Measurements from ENCODE around the gene UTP25. TPM values are rescaled to one million over a fixed set of nuclear protein-coding genes. Genes with fewer than 3 reads are reported as not detected.

Gene UTP25
- total RNA-seq, 4 donors from 2014 or later, result 5.7 to 7.5 (median 6.8) TPM

DNA sequence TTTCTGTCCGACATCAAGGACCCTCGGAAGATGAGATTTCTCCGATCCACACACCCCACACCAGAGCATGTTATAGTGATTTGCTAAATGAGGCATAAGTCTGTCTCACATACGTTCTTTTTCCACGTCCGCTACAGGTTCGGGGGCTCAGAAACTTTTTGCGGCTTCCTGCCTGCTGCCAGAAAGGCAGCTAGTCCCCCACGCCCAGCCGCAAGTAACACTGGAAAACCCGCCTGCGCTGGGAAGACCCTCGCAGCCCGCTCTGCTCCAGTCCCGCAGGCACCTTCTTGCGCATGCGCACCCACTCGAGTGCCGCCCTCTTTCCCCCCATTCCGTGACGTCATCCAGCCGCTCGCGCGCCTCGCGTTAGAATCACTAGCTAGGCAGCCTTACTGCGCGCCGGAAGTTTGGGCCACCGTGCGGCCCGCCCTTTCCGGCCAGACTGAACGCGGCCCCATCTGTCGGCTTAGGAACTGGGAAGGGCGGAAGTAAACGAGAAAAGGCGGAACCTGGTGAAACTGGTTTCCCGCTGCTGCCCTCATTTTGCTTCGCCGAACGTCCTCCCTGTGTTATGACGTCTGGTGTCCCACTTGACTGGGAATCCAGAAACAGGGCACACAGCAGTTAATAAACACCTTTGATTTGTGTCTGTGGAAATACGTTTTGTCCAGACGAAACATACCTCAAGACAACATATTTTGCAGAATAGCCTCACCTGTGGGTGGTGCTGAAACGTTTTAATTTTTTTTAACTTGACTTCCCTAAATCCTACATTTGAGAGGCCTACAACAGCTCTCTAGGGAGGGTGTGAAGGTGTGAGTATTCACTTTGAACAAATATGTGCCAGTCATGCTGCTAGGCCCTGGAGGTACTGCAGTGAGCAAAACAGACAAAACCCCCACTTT is 43.3 kb upstream of the UTP25 start, which contains the start of gene C1orf74:
Gene C1orf74, minus strand, starts transcription at position 295 of the 905 bp plus-strand sequence. CDS start 925 bp downstream, outside the sequence.
- Histone ChIP-seq H3K4me3 (peak within 1 kb of the TSS; percentile 44 to 82 (median 66)), H3K9me3 (no peaks in the 10 kb centered on the region), H3K27me3 (no peaks in the 10 kb centered on the region), H3K4me1 (peaks cover 0 to 17% (median 9%) of the 10 kb centered on the region in 4 donors), H3K27ac (peak within 1 kb of the TSS; percentile 68 to 91 (median 88)), H3K36me3 (peaks cover 0 to 16% (median 0%) of the 10 kb centered on the region in 3 donors)
- WGBS, 2 donors, result 4 to 5% methylated on average over 28 to 48 of the region's 48 CpGs
- TF ChIP-seq, protein P1, sequence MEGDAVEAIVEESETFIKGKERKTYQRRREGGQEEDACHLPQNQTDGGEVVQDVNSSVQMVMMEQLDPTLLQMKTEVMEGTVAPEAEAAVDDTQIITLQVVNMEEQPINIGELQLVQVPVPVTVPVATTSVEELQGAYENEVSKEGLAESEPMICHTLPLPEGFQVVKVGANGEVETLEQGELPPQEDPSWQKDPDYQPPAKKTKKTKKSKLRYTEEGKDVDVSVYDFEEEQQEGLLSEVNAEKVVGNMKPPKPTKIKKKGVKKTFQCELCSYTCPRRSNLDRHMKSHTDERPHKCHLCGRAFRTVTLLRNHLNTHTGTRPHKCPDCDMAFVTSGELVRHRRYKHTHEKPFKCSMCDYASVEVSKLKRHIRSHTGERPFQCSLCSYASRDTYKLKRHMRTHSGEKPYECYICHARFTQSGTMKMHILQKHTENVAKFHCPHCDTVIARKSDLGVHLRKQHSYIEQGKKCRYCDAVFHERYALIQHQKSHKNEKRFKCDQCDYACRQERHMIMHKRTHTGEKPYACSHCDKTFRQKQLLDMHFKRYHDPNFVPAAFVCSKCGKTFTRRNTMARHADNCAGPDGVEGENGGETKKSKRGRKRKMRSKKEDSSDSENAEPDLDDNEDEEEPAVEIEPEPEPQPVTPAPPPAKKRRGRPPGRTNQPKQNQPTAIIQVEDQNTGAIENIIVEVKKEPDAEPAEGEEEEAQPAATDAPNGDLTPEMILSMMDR (IDR thresholded peaks at IDR 0.05), result peak in 2 of 5 experiments; percentile 14 to 40
- peak; percentile 90 to 92 for TF ChIP-seq EP300 (IDR thresholded peaks at IDR 0.05)
- TF ChIP-seq POLR2A (IDR thresholded peaks at IDR 0.05), result peak; percentile 26 to 62
- DNase-seq (ENCODE audit: low spot score in 2 of 2), result peak; percentile 96 to 97

DNA sequence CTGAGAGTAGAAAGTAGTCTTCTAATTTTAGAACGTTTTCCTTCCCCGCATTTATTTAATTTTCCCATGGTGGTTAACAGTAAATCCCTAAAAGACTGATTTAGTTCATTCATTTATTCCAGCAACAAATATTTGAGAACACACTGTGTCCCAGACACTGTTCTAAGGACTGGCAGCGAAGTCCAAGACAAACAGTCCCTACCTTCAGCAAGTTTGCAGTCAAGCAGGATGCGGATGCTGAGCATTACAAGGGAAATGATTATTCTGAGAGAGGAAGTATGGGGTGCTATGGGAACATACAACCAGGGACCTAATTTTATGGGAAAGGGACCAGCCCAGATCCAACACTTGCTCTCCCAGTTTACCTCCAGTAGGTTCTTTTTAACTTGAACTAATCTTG is 42.2 kb upstream of the UTP25 start:
- DNase-seq (ENCODE audit: low spot score in 2 of 2), result no peak
- peaks cover 0 to 16% (median 0%) of the 10 kb centered on the region in 3 donors for H3K36me3 ChIP-seq
- H3K9me3 ChIP-seq, result no peaks in the 10 kb centered on the region
- no peak overlapping the region for H3K27ac ChIP-seq
- no peaks in the 10 kb centered on the region for H3K27me3 ChIP-seq
- TF ChIP-seq POLR2A (IDR thresholded peaks at IDR 0.05) (no peak), EP300 (IDR thresholded peaks at IDR 0.05) (no peak)
- TF ChIP-seq, protein P1 (IDR thresholded peaks at IDR 0.05), result no peak
- H3K4me1 ChIP-seq, result peaks cover 0 to 17% (median 9%) of the 10 kb centered on the region in 4 donors
- WGBS, 2 donors, result 94 to 96% methylated on average over 4 of the region's 4 CpGs
- H3K4me3 ChIP-seq, result no peak overlapping the region

DNA sequence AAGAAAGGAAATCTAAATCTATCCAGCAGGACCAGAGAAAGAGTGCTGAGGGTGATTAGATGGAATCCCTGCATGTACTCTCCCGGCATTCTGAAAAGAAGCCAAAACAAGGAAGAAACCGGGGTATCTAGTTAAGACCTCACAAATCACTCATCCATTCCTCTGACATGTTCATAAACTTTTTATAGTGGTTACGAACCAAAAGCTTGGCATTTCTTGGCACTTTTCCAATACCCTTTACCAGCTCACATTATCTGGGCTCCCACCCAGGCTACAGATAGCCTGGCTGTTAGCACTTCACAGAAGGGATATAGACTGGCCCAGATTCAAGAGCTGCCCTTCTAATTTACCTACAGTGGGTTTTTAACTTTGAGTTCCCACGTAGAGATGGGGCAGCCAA is 41.6 kb upstream of the UTP25 start:
- Histone ChIP-seq H3K36me3 (peaks cover 0 to 15% (median 0%) of the 10 kb centered on the region in 3 donors), H3K4me1 (peaks cover 0 to 17% (median 9%) of the 10 kb centered on the region in 4 donors), H3K27me3 (no peaks in the 10 kb centered on the region), H3K27ac (no peak overlapping the region), H3K9me3 (no peaks in the 10 kb centered on the region), H3K4me3 (no peak overlapping the region)
- DNase-seq (ENCODE audit: low spot score in 2 of 2), result no peak
- TF ChIP-seq EP300 (IDR thresholded peaks at IDR 0.05), result no peak
- TF ChIP-seq, protein P1 (IDR thresholded peaks at IDR 0.05), result no peak
- no peak for TF ChIP-seq POLR2A (IDR thresholded peaks at IDR 0.05)
- WGBS, 2 donors, result 84% methylated on average over 4 of the region's 4 CpGs

DNA sequence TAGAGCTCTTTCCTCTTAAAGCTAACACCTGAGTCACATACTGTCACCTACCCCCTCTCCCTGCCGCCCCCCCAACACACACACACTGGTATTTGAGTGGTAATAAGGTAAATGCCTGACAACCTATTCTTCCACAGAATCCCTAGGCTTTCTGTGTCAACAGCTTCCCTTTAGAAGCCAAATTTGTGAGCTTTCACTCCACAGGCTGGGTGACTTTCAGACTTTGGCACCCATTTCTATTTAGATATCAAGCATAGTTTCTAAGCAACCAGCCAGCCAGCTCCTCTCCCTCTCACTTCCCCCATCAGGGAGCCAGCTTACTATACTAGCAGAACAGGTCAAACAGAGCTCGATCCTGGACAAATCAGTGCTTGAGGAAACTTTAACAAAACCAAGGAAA is 40.2 kb upstream of the UTP25 start:
- no peak for DNase-seq (ENCODE audit: low spot score in 2 of 2)
- Histone ChIP-seq H3K9me3 (no peaks in the 10 kb centered on the region), H3K4me3 (no peak overlapping the region), H3K27ac (peak overlapping the region in 1 of 4 donors; percentile 6), H3K4me1 (peaks cover 0 to 17% (median 9%) of the 10 kb centered on the region in 4 donors), H3K36me3 (peaks cover 0 to 6% (median 0%) of the 10 kb centered on the region in 3 donors), H3K27me3 (peaks cover 0 to 9% of the 10 kb centered on the region in 2 donors)
- no peak for TF ChIP-seq EP300 (IDR thresholded peaks at IDR 0.05)
- no peak for TF ChIP-seq POLR2A (IDR thresholded peaks at IDR 0.05)
- TF ChIP-seq, protein P1 (IDR thresholded peaks at IDR 0.05), result no peak
- 62 to 64% methylated on average over 2 of the region's 2 CpGs for WGBS, 2 donors

DNA sequence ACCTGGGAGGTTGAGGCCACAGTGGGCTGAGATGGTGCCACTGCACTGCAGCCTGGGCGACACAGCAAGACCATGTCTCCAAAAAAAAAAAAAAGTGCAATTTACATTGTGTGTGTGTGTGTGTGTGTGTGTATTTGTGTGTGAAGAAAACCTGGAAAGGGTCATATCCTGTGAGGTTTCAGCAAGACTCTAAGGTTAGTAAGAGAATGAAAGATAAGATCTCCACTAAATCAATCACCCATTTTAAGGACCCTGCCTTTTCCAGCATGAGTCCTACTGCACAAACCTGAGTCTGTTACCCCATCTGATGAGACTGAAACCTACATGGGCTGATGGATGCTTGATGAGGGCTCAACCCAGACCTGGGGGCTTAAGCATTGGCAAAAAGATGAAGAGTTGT is 38.5 kb upstream of the UTP25 start:
- WGBS, 2 donors, result 89 to 100% methylated on average over 1 of the region's 1 CpG
- H3K27ac ChIP-seq, result no peak overlapping the region

More for the DNA sequence above, 38.5 kb upstream of the UTP25 start:
- Histone ChIP-seq H3K4me1 (peaks cover 0 to 5% (median 0%) of the 10 kb centered on the region in 4 donors), H3K4me3 (no peak overlapping the region), H3K27me3 (peaks cover 0 to 17% of the 10 kb centered on the region in 2 donors), H3K9me3 (peaks cover 0 to 6% (median 0%) of the 10 kb centered on the region in 4 donors), H3K36me3 (no peaks in the 10 kb centered on the region)
- TF ChIP-seq POLR2A (IDR thresholded peaks at IDR 0.05), result no peak
- TF ChIP-seq, protein P1 (IDR thresholded peaks at IDR 0.05), result no peak
- TF ChIP-seq EP300 (IDR thresholded peaks at IDR 0.05), result no peak
- no peak for DNase-seq (ENCODE audit: low spot score in 2 of 2)

Data from tibial nerve (tissue), 4 donors.